ENCODE data around the gene WDR73. TPM values are rescaled to one million over a fixed set of nuclear protein-coding genes. Genes with fewer than 3 reads are reported as not detected.

The WDR73 gene
- total and polyA plus RNA-seq, 10 of the 15 experiments (the other 5 are each of a cell fraction or from before 2014, with no cell fraction given) = 4.4 to 25.6 (median 16.3) TPM

DNA sequence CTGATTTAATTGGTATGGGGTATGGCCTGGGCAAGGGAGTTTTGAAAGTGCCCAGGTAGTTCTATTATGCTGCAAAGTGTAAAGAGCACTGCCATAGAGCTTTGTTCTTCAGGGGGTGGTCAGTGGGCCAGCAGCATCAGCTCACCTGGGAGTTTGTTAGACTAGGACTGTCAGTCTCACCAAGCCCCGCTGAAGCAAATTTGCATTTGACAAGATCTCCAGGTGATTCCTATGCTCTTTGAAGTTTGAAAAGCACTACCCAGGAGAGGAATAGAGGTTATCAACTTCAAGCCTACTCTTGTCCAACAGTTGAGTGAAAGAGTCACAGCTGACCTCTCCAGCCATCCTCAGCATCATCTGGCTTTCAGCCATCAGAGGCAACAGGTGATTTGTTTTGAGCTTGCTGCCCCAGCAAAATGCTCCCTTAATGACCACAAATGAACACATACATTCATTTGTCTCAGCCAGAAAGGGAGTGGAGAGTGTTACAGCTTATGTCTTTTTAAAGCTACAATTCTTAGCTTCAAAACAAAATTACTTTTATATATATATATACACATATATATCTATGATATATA is 45.3 kb downstream of the WDR73 start:
- no peak overlapping the region for H2AFZ ChIP-seq (ENCODE audit: control insufficient read depth, low read depth, low read length)
- in situ Hi-C loops (cut with MboI) = no loop called here
- FAIRE-seq (no peak), ATAC-seq (no peak), DNase-seq (ENCODE audit: low read depth, low spot score) (no peak)
- H3K4me1 ChIP-seq (ENCODE audit: control insufficient read depth, insufficient read depth, low read length) = peaks cover 21% of the 10 kb centered on the region
- no peak overlapping the region for H3K9ac ChIP-seq (ENCODE audit: control insufficient read depth, insufficient read depth, low read length)
- intact Hi-C loops (cut with micrococcal nuclease; ENCODE audit: unreplicated experiment) = no loop called here
- peaks cover 3% of the 10 kb centered on the region for H3K79me2 ChIP-seq (ENCODE audit: control insufficient read depth, insufficient read depth, low read length)
- no peaks in the 10 kb centered on the region for H4K20me1 ChIP-seq (ENCODE audit: control insufficient read depth, insufficient read depth)
- H3K36me3 ChIP-seq (ENCODE audit: control insufficient read depth in 2 of 2, insufficient read depth in 2 of 2, low read length in 1 of 2) = peaks cover 0 to 9% of the 10 kb centered on the region in 2 experiments; a peak in 1 of 4 replicates
- no peaks in the 10 kb centered on the region for H3K27me3 ChIP-seq (replicated peaks in 1 of 2; ENCODE audit: control insufficient read depth in 2 of 2, insufficient read depth in 2 of 2, low read length in 1 of 2)
- no TSS peak for BruUV-seq (replicated peaks)
- ChIA-PET POLR2A (no interaction called here), CTCF (interaction anchor here (0.8 to 1.4 kb wide), 4 partner anchors 10 to 319 kb away, joined by 3 to 5 read pairs (median 4); no protein-coding TSS in a partner anchor), RAD21 (ENCODE audit: unreplicated experiment) (interaction anchor here (0.6 kb wide), 1 partner anchor 33 kb away, joined by 3 read pairs; no protein-coding TSS in a partner anchor), SMC1A (ENCODE audit: uncharacterized antibody, unreplicated experiment) (interaction anchor here (1.0 to 1.8 kb wide), 2 partner anchors 10 to 12 kb away, joined by 3 to 6 read pairs; no protein-coding TSS in a partner anchor)
- H3K4me2 ChIP-seq (ENCODE audit: control insufficient read depth, insufficient read depth) = no peak overlapping the region
- no peak overlapping the region for H3K4me3 ChIP-seq
- TF ChIP-seq SRF (IDR thresholded peaks at IDR 0.05; ENCODE audit: low read depth in 2 of 2, low read length in 2 of 2) (no peak), PAX8 (IDR thresholded peaks at IDR 0.05) (no peak), STAT3 (IDR thresholded peaks at IDR 0.05; ENCODE audit: low read depth, low read length) (no peak), MTA2 (IDR thresholded peaks at IDR 0.05; ENCODE audit: low read depth) (no peak), SKIL (IDR thresholded peaks at IDR 0.05; ENCODE audit: low read depth, poor library complexity, severe bottlenecking) (no peak), LARP7 (IDR thresholded peaks at IDR 0.05) (no peak), SMC3 (IDR thresholded peaks at IDR 0.05; ENCODE audit: borderline replicate concordance, low read length) (no peak), ZNF274 (IDR thresholded peaks at IDR 0.05; ENCODE audit: insufficient read depth, insufficient read length) (no peak), GATAD2B (conservative IDR thresholded peaks at IDR 0.05; ENCODE audit: low read depth) (no peak), NBN (IDR thresholded peaks at IDR 0.05) (no peak), RAD51 (IDR thresholded peaks at IDR 0.05) (no peak), WRNIP1 (IDR thresholded peaks at IDR 0.05; ENCODE audit: borderline replicate concordance, low read depth, low read length) (no peak), STAT1 (conservative IDR thresholded peaks at IDR 0.05) (no peak), KAT2A (conservative IDR thresholded peaks at IDR 0.05; ENCODE audit: control insufficient read depth, low read depth, low read length) (no peak), PAX5 (IDR thresholded peaks at IDR 0.05; ENCODE audit: borderline replicate concordance, low read depth, low read length) (no peak)
- 0% methylated on average over 1 of the region's 1 CpG for WGBS (ENCODE audit: insufficient coverage, insufficient replicate concordance, low lambda C conversion rate, missing lambda C conversion rate)
- H3K27ac ChIP-seq (ENCODE audit: control insufficient read depth, insufficient read depth) = no peak overlapping the region
- H3K9me3 ChIP-seq (replicated peaks; ENCODE audit: control insufficient read depth, insufficient read depth, low read length) = no peaks in the 10 kb centered on the region
